Transverse colon (tissue), 4 donors: Measurements from ENCODE around the gene TIRAP. TPM values are rescaled to one million over a fixed set of nuclear protein-coding genes. Genes with fewer than 3 reads are reported as not detected.
A peak's percentile ranks its signal among the peaks of the same experiment; 100 is the strongest.

Experiments
- DNase-seq: peaks from one replicate; pipeline ENCODE4 v3.0.0-alpha.2; 2019
- H3K27ac ChIP-seq, 4 donors: fragments of 200-600 bp; sonication (generic); 2 replicates each; pipeline ENCODE4 v1.5.1; 2016 to 2018; ENCODE audit warnings: inconsistent platforms in 4 of 4
- H3K27me3 ChIP-seq: fragments of 200-600 bp; sonication (generic); 2 replicates; pipeline ENCODE4 v1.5.1; 2017; ENCODE audit warnings: inconsistent platforms
- H3K36me3 ChIP-seq, 4 donors: fragments of 200-600 bp; sonication (generic); 2 replicates each; pipeline ENCODE4 v1.5.1; 2017 to 2019; ENCODE audit warnings: inconsistent platforms in 4 of 4
- H3K4me1 ChIP-seq, 4 donors: fragments of 200-600 bp; sonication (generic); 2 replicates each; pipeline ENCODE4 v1.5.1; 2017 to 2020; ENCODE audit warnings: inconsistent platforms in 4 of 4
- H3K4me3 ChIP-seq, 4 donors: fragments of 200-600 bp; sonication (generic); 1 replicate in 1 of 4; 2 replicates in 3 of 4; pipeline versions ENCODE4 v1.5.1 to v1.6.1; 2017 to 2019; ENCODE audit warnings: inconsistent platforms in 4 of 4
- H3K9me3 ChIP-seq, 2 donors: fragments of 200-600 bp; sonication (generic); 2 replicates each; pipeline ENCODE4 v1.5.1; 2017 to 2019; ENCODE audit warnings: inconsistent platforms in 2 of 2
- CTCF ChIP-seq, 5 experiments: fragments of 200-600 bp in 3 of 5; fragments of 450-650 bp in 2 of 5; sonication (generic) in 3 of 5; IDR thresholded peaks; 1 replicate in 2 of 5; 2 replicates in 3 of 5; pipeline ENCODE4 v1.5.1; 2016 to 2017; ENCODE audit warnings: antibody characterized with exemption in 5 of 5, inconsistent platforms in 3 of 5, mild to moderate bottlenecking in 2 of 5, moderate library complexity in 1 of 5
- EP300 ChIP-seq: sonication (generic); formaldehyde crosslinking; IDR thresholded peaks from one replicate; pipeline ENCODE4 v1.6.1; 2017; ENCODE audit warnings: antibody characterized with exemption, low read depth
- POLR2A ChIP-seq: fragments of 450-650 bp; IDR thresholded peaks from one replicate; pipeline ENCODE4 v1.6.1; 2016; ENCODE audit warnings: antibody characterized with exemption, mild to moderate bottlenecking, moderate library complexity
- POLR2AphosphoS5 ChIP-seq, 3 donors: sonication (generic); formaldehyde crosslinking; IDR thresholded peaks; one replicate each; pipeline ENCODE4 v1.6.1; 2016; ENCODE audit warnings: antibody characterized with exemption in 3 of 3
- WGBS, 2 donors: methylation state at CpG; one replicate each; pipeline ENCODE4 v1.1.5; 2018; ENCODE audit warnings: low coverage in 1 of 2; 5-methylcytosine and 5-hydroxymethylcytosine counted together
- in situ Hi-C, 4 donors: fragments of 200-750 bp; cut with MboI; loops; one replicate each; pipeline versions ENCODE4 v1.15.0 to v1.15.1; 2017; ENCODE audit warnings: low sequenced_read_pairs in 3 of 4, low pct_ligation_motif_present in 1 of 4, low pct_unique_long_range_greater_than_20kb in 1 of 4
- intact Hi-C: fragments of 100-400 bp; cut with DNase I; formaldehyde crosslinking; loops from one replicate; pipeline ENCODE4 v1.15.1; 2023; ENCODE audit warnings: low total_unique reads
- total RNA-seq, 4 donors: library from RNA; depleted of rRNA; stranded (reverse); fragments of >200 nt; gene quantifications; one replicate each; pipeline ENCODE4 v1.1.0, GENCODE V29; 2016

The TIRAP gene
- total RNA-seq, result 10 to 100 TPM in 3 of 4 donors, 1 to 10 TPM in 1; 5.8 to 38.9 (median 20.3) TPM

DNA sequence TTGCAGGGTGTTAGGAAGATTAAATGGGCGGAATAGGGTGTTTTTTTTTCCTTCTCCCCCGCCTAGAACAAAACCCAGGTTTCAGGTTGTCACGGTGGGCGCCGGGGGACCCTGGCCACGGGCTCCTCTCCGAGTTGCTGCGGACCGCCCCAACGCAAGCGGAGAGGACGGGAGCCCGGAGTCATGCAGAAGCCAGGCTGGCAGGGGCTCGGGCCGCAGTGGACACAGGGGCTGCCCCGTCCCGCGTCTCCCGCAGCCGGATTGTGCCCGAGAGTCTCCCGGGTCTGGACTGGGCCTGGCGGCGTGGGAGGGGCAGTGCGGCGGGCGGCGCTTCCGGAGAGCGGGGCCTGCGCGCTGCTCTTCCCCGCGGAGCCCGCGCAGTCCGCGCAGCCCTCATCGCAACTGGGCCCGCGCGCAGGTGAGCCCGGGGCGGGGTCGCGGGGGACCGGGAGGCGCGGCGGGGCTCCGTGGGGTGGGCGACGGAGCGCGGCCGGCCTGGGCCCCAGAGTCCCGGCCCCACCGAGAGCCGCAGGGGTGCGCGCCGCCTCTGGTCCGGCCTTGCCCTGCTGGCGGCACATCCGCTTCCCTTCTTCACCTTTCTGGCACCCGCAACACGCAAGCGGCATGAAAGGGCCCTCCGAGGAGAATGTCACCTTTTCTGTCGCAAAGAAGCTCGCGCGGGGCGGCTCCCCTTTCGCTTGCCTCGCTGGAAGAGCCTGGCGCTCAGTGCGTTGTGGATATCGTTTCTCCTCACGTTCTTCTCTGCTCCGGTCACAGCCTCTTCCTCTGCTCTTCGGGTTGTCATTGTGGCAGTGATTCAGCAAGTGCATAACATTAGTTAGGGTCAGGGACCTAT is at the start of gene TIRAP:
Gene TIRAP, plus strand, starts transcription at position 358 of the 856 bp plus-strand sequence. CDS start 7,802 bp downstream, outside the sequence.
- H3K27ac ChIP-seq, result peak within 1 kb of the TSS; percentile 92 to 94 (median 93)
- no peaks in the 10 kb centered on the region for H3K36me3 ChIP-seq
- WGBS, 2 donors, result 0% methylated on average over 2 to 49 of the region's 82 CpGs
- no peaks in the 10 kb centered on the region for H3K27me3 ChIP-seq
- in situ Hi-C loops (no loop called here), intact Hi-C loops (no loop called here)
- DNase-seq, result peak; percentile 76
- peaks cover 7 to 28% (median 15%) of the 10 kb centered on the region in 4 donors for H3K4me1 ChIP-seq
- TF ChIP-seq CTCF (IDR thresholded peaks at IDR 0.05) (peak in 4 of 5 experiments; percentile 1 to 52 (median 30)), EP300 (no peak), POLR2A (peak; percentile 68), POLR2AphosphoS5 (IDR thresholded peaks at IDR 0.05) (peak; percentile 32 to 68 (median 62))
- H3K9me3 ChIP-seq, result no peaks in the 10 kb centered on the region
- peak within 1 kb of the TSS; percentile 61 to 84 (median 78) for H3K4me3 ChIP-seq

- no peaks in the 10 kb centered on the region for H3K9me3 ChIP-seq
- H3K27me3 ChIP-seq, result no peaks in the 10 kb centered on the region
- in situ Hi-C loops, result no loop called here
- no peak for DNase-seq
- intact Hi-C loops, result no loop called here
- peaks cover 0 to 21% (median 7%) of the 10 kb centered on the region in 4 donors for H3K4me1 ChIP-seq
- H3K4me3 ChIP-seq, result no peak overlapping the region
- H3K27ac ChIP-seq, result no peak overlapping the region
- WGBS, 2 donors, result 93 to 100% methylated on average over 1 to 4 of the region's 4 CpGs
- TF ChIP-seq POLR2AphosphoS5 (IDR thresholded peaks at IDR 0.05) (no peak), POLR2A (no peak), CTCF (IDR thresholded peaks at IDR 0.05) (no peak), EP300 (no peak)
- peaks cover 0 to 30% (median 9%) of the 10 kb centered on the region in 4 donors for H3K36me3 ChIP-seq
These were observed 49.5 kb upstream of the TIRAP start for GRCh38 chr11:126233391-126233790.

DNA sequence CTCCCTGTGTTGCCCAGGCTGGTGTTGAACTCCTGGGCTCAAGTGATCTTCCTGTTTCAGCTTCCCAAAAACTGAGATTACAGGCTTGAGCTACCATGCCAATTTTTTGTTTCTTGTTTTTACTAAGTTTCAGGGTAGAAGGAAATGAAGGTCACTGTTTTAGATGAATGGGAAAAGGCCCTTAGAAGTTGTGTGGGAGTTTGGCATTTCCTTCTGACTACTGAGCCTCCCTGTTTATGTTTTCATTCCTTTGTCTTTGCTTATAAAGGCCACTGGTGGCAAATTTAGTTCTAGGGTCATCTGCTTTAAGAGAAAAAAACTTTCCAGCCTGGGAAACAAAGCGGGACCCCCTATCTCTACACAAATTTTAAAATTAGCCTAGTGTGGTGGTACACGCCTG is 36.3 kb upstream of the TIRAP start:
- no peaks in the 10 kb centered on the region for H3K27me3 ChIP-seq
- intact Hi-C loops (no loop called here), in situ Hi-C loops (no loop called here)
- DNase-seq, result no peak
- H3K36me3 ChIP-seq, result peaks cover 0 to 26% (median 10%) of the 10 kb centered on the region in 4 donors
- TF ChIP-seq EP300 (no peak), CTCF (IDR thresholded peaks at IDR 0.05) (no peak), POLR2AphosphoS5 (IDR thresholded peaks at IDR 0.05) (no peak), POLR2A (no peak)
- WGBS, 2 donors, result 91% methylated on average over 2 of the region's 2 CpGs; no CpG with 5 or more reads in 1 of the 2 donors
- H3K4me3 ChIP-seq, result no peak overlapping the region
- no peaks in the 10 kb centered on the region for H3K4me1 ChIP-seq
- no peak overlapping the region for H3K27ac ChIP-seq
- H3K9me3 ChIP-seq, result no peaks in the 10 kb centered on the region

- in situ Hi-C loops, result no loop called here
- no peaks in the 10 kb centered on the region for H3K9me3 ChIP-seq
These were observed 29.6 kb upstream of the TIRAP start for GRCh38 chr11:126253265-126253664.

More at GRCh38 chr11:126253265-126253664, 29.6 kb upstream of the TIRAP start:
- intact Hi-C loops, result no loop called here
- Histone ChIP-seq H3K27ac (no peak overlapping the region), H3K4me1 (no peaks in the 10 kb centered on the region), H3K27me3 (no peaks in the 10 kb centered on the region), H3K36me3 (peaks cover 0 to 27% (median 8%) of the 10 kb centered on the region in 4 donors), H3K4me3 (no peak overlapping the region)
- TF ChIP-seq CTCF (IDR thresholded peaks at IDR 0.05) (no peak), POLR2A (no peak), POLR2AphosphoS5 (IDR thresholded peaks at IDR 0.05) (no peak), EP300 (no peak)
- no peak for DNase-seq
- WGBS, 2 donors, result 85 to 100% methylated on average over 2 to 4 of the region's 4 CpGs
